Activated CD4-positive, alpha-beta T cell treated with anti-CD3 and anti-CD28 coated beads, Interleukin-2, amount 10 ng/mL, durations not matched to agents 7 days and 5 days (primary cell): Measurements from ENCODE around the gene SENP5. TPM values are rescaled to one million over a fixed set of nuclear protein-coding genes. Genes with fewer than 3 reads are reported as not detected.
A peak's percentile ranks its signal among the peaks of the same experiment; 100 is the strongest.
"Not testable (repeated sequence)": the region's sequence is repeated elsewhere in the genome, so short reads cannot be mapped to it uniquely, and the experiment has no call there.

Experiments
- CTCF ChIA-PET: fragments of 350-600 bp; sonication (Branson Sonifier 250); formaldehyde crosslinking; loops from one replicate; lab custom pipeline; 2021; ENCODE audit warnings: antibody characterized with exemption; lab: Charles Lee
- POLR2A ChIA-PET: fragments of 350-600 bp; sonication (Branson Sonifier 250); formaldehyde crosslinking; loops from one replicate; lab custom pipeline; 2021; ENCODE audit warnings: antibody characterized with exemption; lab: Charles Lee
- DNase-seq: peaks from one replicate; pipeline ENCODE4 v3.0.0-alpha.2; 2020
- H3K27ac Mint-ChIP-seq: one replicate; pipeline ENCODE4 v1.8.0; 2021; ENCODE audit warnings: mild to moderate bottlenecking, moderate library complexity, mixed read lengths
- H3K27me3 Mint-ChIP-seq: one replicate; pipeline ENCODE4 v1.8.0; 2021; ENCODE audit warnings: mixed read lengths
- H3K36me3 Mint-ChIP-seq: one replicate; pipeline ENCODE4 v1.8.0; 2021; ENCODE audit warnings: low read depth, mixed read lengths
- H3K4me1 Mint-ChIP-seq: one replicate; pipeline ENCODE4 v1.8.0; 2021; ENCODE audit warnings: mixed read lengths
- H3K4me3 Mint-ChIP-seq: one replicate; pipeline ENCODE4 v1.8.0; 2021; ENCODE audit warnings: mild to moderate bottlenecking, moderate library complexity, mixed read lengths
- H3K9me3 Mint-ChIP-seq: one replicate; pipeline ENCODE4 v1.8.0; 2021; ENCODE audit warnings: mixed read lengths
- total RNA-seq, 2 experiments: library from RNA; stranded (reverse); gene quantifications; one replicate each; pipeline ENCODE4 v1.2.3, GENCODE V29; 2021

The SENP5 gene
- total RNA-seq, 2 experiments from 2014 or later = 31.1 to 32.4 TPM

- H3K4me3 Mint-ChIP-seq, H3K36me3 Mint-ChIP-seq, CTCF ChIA-PET, POLR2A ChIA-PET, H3K4me1 Mint-ChIP-seq, DNase-seq, H3K27ac Mint-ChIP-seq, H3K9me3 Mint-ChIP-seq, H3K27me3 Mint-ChIP-seq: not testable (repeated sequence)
Observed at GRCh38 chr3:196848375-196848774, 19.3 kb upstream of the SENP5 start.

- Mint-ChIP-seq H3K9me3 (peaks cover 3% of the 10 kb centered on the region), H3K27me3 (peaks cover 2% of the 10 kb centered on the region), H3K27ac (no peak overlapping the region), H3K4me3 (no peak overlapping the region), H3K36me3 (no peaks in the 10 kb centered on the region), H3K4me1 (peaks cover 3% of the 10 kb centered on the region)
- no peak for DNase-seq
- ChIA-PET POLR2A (no interaction called here), CTCF (interaction anchor here (1.2 kb wide), 1 partner anchor 12 kb away, joined by 5 read pairs; no protein-coding TSS in a partner anchor)
Observed at GRCh38 chr3:196849180-196849741, 18.5 kb upstream of the SENP5 start.

- POLR2A ChIA-PET = not testable (repeated sequence)
- CTCF ChIA-PET = interaction anchor here (1.6 kb wide), 1 partner anchor 12 kb away, joined by 5 read pairs; no protein-coding TSS in a partner anchor
Observed at GRCh38 chr3:196863000-196863399, 4.7 kb upstream of the SENP5 start.

GRCh38 chr3:196867155-196867506, 589 bp upstream of the SENP5 start:
- Mint-ChIP-seq H3K27me3 (peaks cover 3% of the 10 kb centered on the region), H3K27ac (peak overlapping the region; percentile 95), H3K4me1 (peaks cover 26% of the 10 kb centered on the region), H3K4me3 (peak overlapping the region; percentile 80), H3K9me3 (peaks cover 10% of the 10 kb centered on the region), H3K36me3 (peaks cover 4% of the 10 kb centered on the region)
- DNase-seq = no peak
- CTCF ChIA-PET = interaction anchor here (0.6 to 2.2 kb wide), 2 partner anchors 75 to 185 kb away, joined by 4 to 11 read pairs; partner anchors contain the start of gene NCBP2
- POLR2A ChIA-PET = interaction anchor here (0.6 kb wide), 1 partner anchor 13 kb away, joined by 3 read pairs; no protein-coding TSS in a partner anchor

More at GRCh38 chr3:196863000-196863399, 4.7 kb upstream of the SENP5 start:
- not testable (repeated sequence) for H3K36me3 Mint-ChIP-seq, H3K27me3 Mint-ChIP-seq, H3K4me1 Mint-ChIP-seq, H3K4me3 Mint-ChIP-seq, DNase-seq, H3K27ac Mint-ChIP-seq
- H3K9me3 Mint-ChIP-seq = peaks cover 10% of the 10 kb centered on the region

- DNase-seq = peak; percentile 27
- H3K4me3 Mint-ChIP-seq = peak overlapping the region; percentile 95
- H3K27me3 Mint-ChIP-seq = peaks cover 3% of the 10 kb centered on the region
- H3K27ac Mint-ChIP-seq = peak overlapping the region; percentile 99
- CTCF ChIA-PET = interaction anchor here (0.5 to 2.2 kb wide), 3 partner anchors 10 to 351 kb away, joined by 3 to 11 read pairs (median 3); partner anchors contain the start of gene NCBP2
- H3K4me1 Mint-ChIP-seq = peaks cover 29% of the 10 kb centered on the region
- H3K36me3 Mint-ChIP-seq = peaks cover 4% of the 10 kb centered on the region
- POLR2A ChIA-PET = interaction anchor here (0.6 kb wide), 1 partner anchor 551 kb away, joined by 3 read pairs; no protein-coding TSS in a partner anchor
- peaks cover 5% of the 10 kb centered on the region for H3K9me3 Mint-ChIP-seq
Observed at GRCh38 chr3:196868297-196868661, 559 bp downstream of the SENP5 start.

- H3K27ac Mint-ChIP-seq = no peak overlapping the region
- H3K36me3 Mint-ChIP-seq = peaks cover 4% of the 10 kb centered on the region
- H3K4me3 Mint-ChIP-seq = no peak overlapping the region
- no peak for DNase-seq
- no peaks in the 10 kb centered on the region for H3K9me3 Mint-ChIP-seq
- H3K4me1 Mint-ChIP-seq = peaks cover 35% of the 10 kb centered on the region
- ChIA-PET CTCF (interaction anchor here (1.0 to 1.5 kb wide), 2 partner anchors 14 to 68 kb away, joined by 3 read pairs; no protein-coding TSS in a partner anchor), POLR2A (no interaction called here)
- H3K27me3 Mint-ChIP-seq = no peaks in the 10 kb centered on the region
Observed at GRCh38 chr3:196872316-196872715, 4.6 kb downstream of the SENP5 start.

GRCh38 chr3:196874511-196875094, 6.9 kb downstream of the SENP5 start:
- H3K4me3 Mint-ChIP-seq, H3K36me3 Mint-ChIP-seq, H3K9me3 Mint-ChIP-seq, DNase-seq, H3K27ac Mint-ChIP-seq, H3K27me3 Mint-ChIP-seq, POLR2A ChIA-PET: not testable (repeated sequence)
- CTCF ChIA-PET = interaction anchor here (0.6 to 2.3 kb wide), 7 partner anchors 11 to 986 kb away, joined by 3 to 13 read pairs (median 3); partner anchors contain the start of gene NCBP2
- H3K4me1 Mint-ChIP-seq = peaks cover 34% of the 10 kb centered on the region

- DNase-seq = no peak
- no peaks in the 10 kb centered on the region for H3K27me3 Mint-ChIP-seq
- H3K27ac Mint-ChIP-seq = no peak overlapping the region
- H3K9me3 Mint-ChIP-seq = no peaks in the 10 kb centered on the region
- no peak overlapping the region for H3K4me3 Mint-ChIP-seq
- peaks cover 2% of the 10 kb centered on the region for H3K36me3 Mint-ChIP-seq
- H3K4me1 Mint-ChIP-seq = peaks cover 28% of the 10 kb centered on the region
- CTCF ChIA-PET = interaction anchor here (0.6 to 2.3 kb wide), 5 partner anchors 11 to 986 kb away, joined by 3 to 13 read pairs (median 3); partner anchors contain the start of gene NCBP2
- POLR2A ChIA-PET = no interaction called here
Observed at GRCh38 chr3:196875258-196875657, 7.5 kb downstream of the SENP5 start.

GRCh38 chr3:196883361-196883760, 15.6 kb downstream of the SENP5 start:
- peak overlapping the region; percentile 69 for H3K27ac Mint-ChIP-seq
- POLR2A ChIA-PET = no interaction called here
- H3K36me3 Mint-ChIP-seq = peaks cover 19% of the 10 kb centered on the region
- no peak overlapping the region for H3K4me3 Mint-ChIP-seq
- H3K27me3 Mint-ChIP-seq = no peaks in the 10 kb centered on the region
- CTCF ChIA-PET = interaction anchor here (0.6 to 1.1 kb wide), 2 partner anchors 25 to 147 kb away, joined by 3 read pairs; no protein-coding TSS in a partner anchor
- no peak for DNase-seq
- H3K9me3 Mint-ChIP-seq = no peaks in the 10 kb centered on the region
- peaks cover 38% of the 10 kb centered on the region for H3K4me1 Mint-ChIP-seq

- POLR2A ChIA-PET = no interaction called here
Observed at GRCh38 chr3:196886144-196886543, 18.4 kb downstream of the SENP5 start.

GRCh38 chr3:196889844-196890708, 22.4 kb downstream of the SENP5 start:
- ChIA-PET CTCF (interaction anchor here (0.6 kb wide), 1 partner anchor 342 kb away, joined by 3 read pairs; no protein-coding TSS in a partner anchor), POLR2A (no interaction called here)
- no peak overlapping the region for H3K4me3 Mint-ChIP-seq
- DNase-seq = no peak
- H3K4me1 Mint-ChIP-seq = peaks cover 23% of the 10 kb centered on the region
- peak overlapping the region; percentile 67 for H3K27ac Mint-ChIP-seq
- H3K27me3 Mint-ChIP-seq = no peaks in the 10 kb centered on the region
- H3K9me3 Mint-ChIP-seq = no peaks in the 10 kb centered on the region
- peaks cover 16% of the 10 kb centered on the region for H3K36me3 Mint-ChIP-seq

More at GRCh38 chr3:196886144-196886543, 18.4 kb downstream of the SENP5 start:
- DNase-seq = no peak
- CTCF ChIA-PET = interaction anchor here (0.6 to 1.3 kb wide), 3 partner anchors 14 to 55 kb away, joined by 3 to 4 read pairs (median 4); no protein-coding TSS in a partner anchor
- Mint-ChIP-seq H3K4me1 (peaks cover 35% of the 10 kb centered on the region), H3K36me3 (peaks cover 19% of the 10 kb centered on the region), H3K27ac (no peak overlapping the region), H3K9me3 (no peaks in the 10 kb centered on the region), H3K4me3 (no peak overlapping the region), H3K27me3 (no peaks in the 10 kb centered on the region)

- peaks cover 8% of the 10 kb centered on the region for H3K4me1 Mint-ChIP-seq
- no peak overlapping the region for H3K27ac Mint-ChIP-seq
- ChIA-PET POLR2A (no interaction called here), CTCF (interaction anchor here (0.6 to 0.9 kb wide), 2 partner anchors 31 to 500 kb away, joined by 3 read pairs; no protein-coding TSS in a partner anchor)
- no peak for DNase-seq
- H3K27me3 Mint-ChIP-seq = no peaks in the 10 kb centered on the region
- H3K4me3 Mint-ChIP-seq = no peak overlapping the region
- peaks cover 9% of the 10 kb centered on the region for H3K36me3 Mint-ChIP-seq
- H3K9me3 Mint-ChIP-seq = no peaks in the 10 kb centered on the region
Observed at GRCh38 chr3:196894557-196895295, 27.0 kb downstream of the SENP5 start.
